ENCODE data around the gene AP1B1.

The AP1B1 gene

GRCh38 chr22:29385748-29386147 lies 2.6 kb downstream of the AP1B1 start:
- TF ChIP-seq, protein P1, sequence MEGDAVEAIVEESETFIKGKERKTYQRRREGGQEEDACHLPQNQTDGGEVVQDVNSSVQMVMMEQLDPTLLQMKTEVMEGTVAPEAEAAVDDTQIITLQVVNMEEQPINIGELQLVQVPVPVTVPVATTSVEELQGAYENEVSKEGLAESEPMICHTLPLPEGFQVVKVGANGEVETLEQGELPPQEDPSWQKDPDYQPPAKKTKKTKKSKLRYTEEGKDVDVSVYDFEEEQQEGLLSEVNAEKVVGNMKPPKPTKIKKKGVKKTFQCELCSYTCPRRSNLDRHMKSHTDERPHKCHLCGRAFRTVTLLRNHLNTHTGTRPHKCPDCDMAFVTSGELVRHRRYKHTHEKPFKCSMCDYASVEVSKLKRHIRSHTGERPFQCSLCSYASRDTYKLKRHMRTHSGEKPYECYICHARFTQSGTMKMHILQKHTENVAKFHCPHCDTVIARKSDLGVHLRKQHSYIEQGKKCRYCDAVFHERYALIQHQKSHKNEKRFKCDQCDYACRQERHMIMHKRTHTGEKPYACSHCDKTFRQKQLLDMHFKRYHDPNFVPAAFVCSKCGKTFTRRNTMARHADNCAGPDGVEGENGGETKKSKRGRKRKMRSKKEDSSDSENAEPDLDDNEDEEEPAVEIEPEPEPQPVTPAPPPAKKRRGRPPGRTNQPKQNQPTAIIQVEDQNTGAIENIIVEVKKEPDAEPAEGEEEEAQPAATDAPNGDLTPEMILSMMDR (IDR thresholded peaks at IDR 0.05; ENCODE audit: low read depth, low read length, missing control alignments), result no peak
- peak; percentile 59 for DNase-seq (ENCODE audit: low read depth)
- no peak overlapping the region for H3K4me3 ChIP-seq (ENCODE audit: low read depth, low read length)

DNA sequence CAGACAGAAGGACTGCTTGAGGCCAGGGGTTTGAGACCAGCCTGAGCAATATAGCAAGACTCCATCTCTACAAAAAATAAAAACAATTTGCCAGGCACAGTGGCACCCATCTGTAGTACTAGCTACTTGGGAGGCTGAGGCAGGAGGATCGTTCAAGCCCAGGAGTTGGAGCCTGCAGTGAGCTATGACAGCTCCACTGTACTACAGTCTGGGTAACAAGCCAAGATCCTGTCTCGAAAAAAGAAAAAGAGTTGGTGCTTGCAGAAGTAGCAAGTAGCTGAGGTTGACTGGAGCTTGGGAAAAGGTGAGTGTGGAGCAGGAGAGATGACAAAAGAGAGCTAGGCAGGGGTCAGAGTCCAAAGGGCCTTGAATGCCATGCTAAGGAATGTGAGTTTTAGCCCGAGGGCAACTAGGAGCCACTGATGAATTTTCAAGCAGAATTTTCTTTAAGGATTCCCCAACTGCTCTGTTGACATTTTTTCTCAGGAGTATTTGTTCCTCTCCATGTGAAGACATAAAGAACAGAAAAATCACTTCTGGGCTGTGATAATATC lies 3.1 kb downstream of the AP1B1 start:
- no peak for DNase-seq (ENCODE audit: low read depth)
- TF ChIP-seq, protein P1 (IDR thresholded peaks at IDR 0.05; ENCODE audit: low read depth, low read length, missing control alignments), result no peak
- no peak overlapping the region for H3K4me3 ChIP-seq (ENCODE audit: low read depth, low read length)

GRCh38 chr22:29383740-29384139 lies 4.6 kb downstream of the AP1B1 start:
- no peak overlapping the region for H3K4me3 ChIP-seq (ENCODE audit: low read depth, low read length)
- no peak for DNase-seq (ENCODE audit: low read depth)
- TF ChIP-seq, protein P1 (IDR thresholded peaks at IDR 0.05; ENCODE audit: low read depth, low read length, missing control alignments), result no peak

DNA sequence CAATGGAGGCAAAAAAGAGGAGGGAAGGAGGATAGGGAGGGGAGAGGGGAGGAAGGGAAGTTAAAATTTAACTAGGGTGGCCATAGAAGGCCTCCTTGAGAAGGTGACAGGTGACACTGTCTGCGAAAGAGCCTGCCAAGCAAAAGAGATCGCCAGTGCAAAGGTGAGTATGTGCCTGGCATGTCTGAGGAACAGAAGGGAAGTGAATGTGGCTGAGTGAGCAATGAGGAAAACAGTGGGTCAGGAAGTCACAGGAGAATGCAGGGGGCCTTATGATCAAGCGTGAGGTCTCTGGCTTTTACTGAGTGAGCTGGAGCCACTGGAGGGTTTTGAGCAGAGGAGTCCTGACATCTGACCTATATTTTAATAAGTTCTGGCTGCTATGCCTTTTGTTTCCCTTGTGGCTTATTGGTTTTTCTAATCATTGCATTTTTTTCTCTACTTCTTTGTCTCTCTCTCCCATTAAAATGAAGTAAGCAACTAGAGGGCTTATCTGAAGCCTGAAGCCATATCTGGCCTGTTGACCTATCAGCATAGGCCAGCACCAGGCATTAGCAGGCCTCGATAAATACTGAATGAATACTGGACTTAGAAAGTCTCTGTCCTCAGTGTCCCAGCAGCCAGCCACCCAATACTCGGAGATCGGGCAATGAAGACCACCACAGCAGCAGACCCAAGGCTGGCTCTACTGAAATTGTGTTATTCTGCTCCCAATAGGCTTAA lies 5.6 kb downstream of the AP1B1 start:
- DNase-seq (ENCODE audit: low read depth), result no peak
- no peak overlapping the region for H3K4me3 ChIP-seq (ENCODE audit: low read depth, low read length)
- TF ChIP-seq, protein P1 (IDR thresholded peaks at IDR 0.05; ENCODE audit: low read depth, low read length, missing control alignments), result no peak

DNA sequence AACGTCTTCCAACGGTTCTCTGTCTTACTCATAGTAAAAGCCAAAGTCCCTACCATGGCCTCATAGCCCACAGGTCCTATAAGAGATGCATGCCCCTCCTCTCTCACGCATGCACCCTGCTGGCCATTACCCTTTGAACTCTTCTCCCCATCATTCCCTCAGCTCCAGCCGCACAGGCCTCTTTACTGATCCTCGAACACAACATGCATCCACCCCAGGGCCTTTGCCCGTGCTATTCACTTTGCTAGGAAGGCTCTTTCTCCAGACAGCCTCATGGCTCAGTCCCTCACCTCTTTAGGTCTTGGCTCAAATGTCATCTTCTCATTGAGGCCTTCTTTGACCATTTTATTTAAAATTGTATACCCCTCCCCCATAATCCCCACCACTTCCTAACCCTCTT lies 7.5 kb downstream of the AP1B1 start:
- no peak for DNase-seq (ENCODE audit: low read depth)
- TF ChIP-seq, protein P1 (IDR thresholded peaks at IDR 0.05; ENCODE audit: low read depth, low read length, missing control alignments), result no peak
- H3K4me3 ChIP-seq (ENCODE audit: low read depth, low read length), result no peak overlapping the region

DNA sequence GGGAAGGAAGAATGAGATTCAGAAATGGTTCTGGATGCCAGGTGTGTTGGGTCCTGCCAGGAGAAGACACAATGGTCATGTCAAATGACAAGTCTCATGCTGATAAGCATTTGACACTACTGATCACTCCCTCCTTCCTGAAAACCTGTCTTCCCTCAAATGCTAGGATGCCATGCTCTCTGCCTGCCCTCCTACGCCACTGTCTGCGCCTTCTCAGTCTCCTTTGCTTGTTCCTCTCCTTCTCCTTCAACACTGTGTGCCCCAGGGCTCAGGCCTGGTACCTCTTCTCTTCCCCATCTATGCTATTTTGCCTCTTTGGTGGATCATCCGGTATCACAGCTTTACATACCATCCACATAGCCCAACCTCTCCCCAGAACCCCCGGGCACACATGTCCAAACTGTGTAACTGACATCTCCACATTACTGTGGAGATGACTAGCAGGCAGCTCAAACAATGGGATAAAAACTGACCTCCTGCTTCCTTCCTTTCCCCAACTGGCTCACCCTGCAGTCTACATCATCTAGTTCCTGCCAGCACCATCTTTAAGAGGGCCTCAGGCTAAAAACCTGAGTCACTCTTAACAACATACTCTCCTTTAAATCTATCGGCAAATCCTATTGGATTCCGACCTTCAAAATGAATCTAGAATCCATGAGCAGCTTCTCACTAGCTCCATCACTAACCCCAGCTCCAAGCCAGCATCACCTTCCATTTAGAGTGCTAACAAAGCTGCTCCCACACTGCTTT lies 8.2 kb downstream of the AP1B1 start:
- TF ChIP-seq, protein P1 (IDR thresholded peaks at IDR 0.05; ENCODE audit: low read depth, low read length, missing control alignments), result no peak

More for the DNA sequence above, 8.2 kb downstream of the AP1B1 start:
- DNase-seq (ENCODE audit: low read depth), result no peak
- no peak overlapping the region for H3K4me3 ChIP-seq (ENCODE audit: low read depth, low read length)
